Psoas muscle (tissue), 8 donors: Measurements from ENCODE around the gene ADGRL1. TPM values are rescaled to one million over a fixed set of nuclear protein-coding genes. Genes with fewer than 3 reads are reported as not detected.

Experiments used
- ATAC-seq, 4 donors: fragments of 200-7000 bp; cut with Tn5 transposase; one replicate each; pipeline ENCODE4 v1.9.1; 2020; ENCODE audit warnings: moderate library complexity in 3 of 4, mild to moderate bottlenecking in 2 of 4
- DNase-seq, 2 donors: peaks; one replicate each; pipeline ENCODE4 v3.0.0-alpha.2; 2020
- H3K27ac ChIP-seq: fragments of 200-600 bp; one replicate; pipeline ENCODE4 v1.8.0; 2022
- H3K27me3 ChIP-seq, 3 donors: fragments of 200-600 bp in 1 of 3; one replicate each; pipeline versions ENCODE4 v1.6.1 to v1.8.0; 2013 to 2022; ENCODE audit warnings: low read length in 2 of 3, mild to moderate bottlenecking in 2 of 3, moderate library complexity in 1 of 3; ENCODE audit not compliant: insufficient read depth in 3 of 3
- H3K36me3 ChIP-seq, 2 donors: fragments of 200-600 bp in 1 of 2; one replicate each; pipeline versions ENCODE4 v1.6.1 to v1.8.0; 2013 to 2022; ENCODE audit warnings: low read depth in 1 of 2, mild to moderate bottlenecking in 1 of 2, moderate library complexity in 1 of 2; ENCODE audit not compliant: insufficient read depth in 1 of 2
- H3K4me1 ChIP-seq: fragments of 200-600 bp; one replicate; pipeline ENCODE4 v1.8.0; 2022
- H3K4me3 ChIP-seq: fragments of 200-600 bp; one replicate; pipeline ENCODE4 v1.8.0; 2022; ENCODE audit warnings: mild to moderate bottlenecking
- H3K9me3 ChIP-seq: fragments of 200-600 bp; one replicate; pipeline ENCODE4 v1.8.0; 2022
- CTCF ChIP-seq: fragments of 200-600 bp; IDR thresholded peaks from one replicate; pipeline ENCODE4 v1.8.0; 2022; ENCODE audit warnings: antibody characterized with exemption
- WGBS, 3 donors: extraction: QIAGEN DNeasy Blood & Tissue Kit; methylation state at CpG; one replicate each; pipeline versions ENCODE4 v1.1.6 to v1.1.7; 2013; 5-methylcytosine and 5-hydroxymethylcytosine counted together
- intact Hi-C, 2 donors: fragments of 100-400 bp; cut with DNase I; formaldehyde crosslinking; loops; one replicate each; pipeline versions ENCODE4 v1.11.0 to v1.14.2; 2022
- polyA plus RNA-seq, 3 donors: library from polyadenylated mRNA; stranded (reverse); fragments of 200-250 nt; gene quantifications; one replicate each; pipeline ENCODE4 v1.2.3, GENCODE V29; 2013
- total RNA-seq, 4 donors: library from RNA; stranded (reverse); fragmentation: NEBNext Ultra II Directional in 2 of 4; extraction: Animal tissue kit (Norgen Biotek cat#: 25700) in 2 of 4; gene quantifications; one replicate each; pipeline versions ENCODE4 v1.2.1 to v1.2.4, GENCODE V29; 2021 to 2023
- donor health status: healthy with polysubstance abuse.
- donor health status: DM: no; HTN: no; CAD: no; lungs with moderate emphysema.
- donor health status: Bipolar disorder and iron deficiency.
- donor health status: healthy.
- donor health status: DM: yes; HTN: yes; CAD: no.
- donor health status: DM: no; HTN: no; CAD: no.
- donor health status: DM: no; HTN: no; CAD: no.
- donor health status: DM: yes; HTN: yes; CAD: no.

The ADGRL1 gene
- total and polyA plus RNA-seq, 7 donors, result 0.38 to 2.6 (median 1.7) TPM

- Histone ChIP-seq H3K27me3 (peaks cover 0 to 11% (median 0%) of the 10 kb centered on the region in 3 donors), H3K9me3 (no peaks in the 10 kb centered on the region), H3K4me3 (no peak overlapping the region), H3K27ac (no peak overlapping the region), H3K4me1 (no peaks in the 10 kb centered on the region), H3K36me3 (peaks cover 0 to 7% of the 10 kb centered on the region in 2 donors)
- intact Hi-C loops, result loop anchor here in 1 of 2 donors (10.0 kb wide), 1 partner anchor 326 kb away; no protein-coding TSS in a partner anchor
- DNase-seq (no peak), ATAC-seq (no peak)
- WGBS, 3 donors, result 28 to 40% (median 28%) methylated on average over 11 to 12 of the region's 12 CpGs
- no peak for TF ChIP-seq CTCF
Measured at GRCh38 chr19:14159059-14159458, 46.9 kb downstream of the ADGRL1 start.

- Histone ChIP-seq H3K27ac (no peak overlapping the region), H3K27me3 (peaks cover 0 to 11% (median 0%) of the 10 kb centered on the region in 3 donors), H3K4me1 (no peaks in the 10 kb centered on the region), H3K36me3 (peaks cover 0 to 7% of the 10 kb centered on the region in 2 donors), H3K9me3 (no peaks in the 10 kb centered on the region), H3K4me3 (no peak overlapping the region)
- ATAC-seq, result no peak
- WGBS, 3 donors, result 83 to 85% (median 84%) methylated on average over 16 of the region's 16 CpGs
- DNase-seq, result no peak
- TF ChIP-seq CTCF, result no peak
- intact Hi-C loops, result loop anchor here in 1 of 2 donors (10.0 kb wide), 1 partner anchor 326 kb away; no protein-coding TSS in a partner anchor
Measured at GRCh38 chr19:14158276-14159023, 47.5 kb downstream of the ADGRL1 start.

- intact Hi-C loops, result loop anchor here in 1 of 2 donors (10.0 kb wide), 1 partner anchor 328 kb away; no protein-coding TSS in a partner anchor
- H3K9me3 ChIP-seq, result no peaks in the 10 kb centered on the region
- 93 to 95% (median 93%) methylated on average over 23 to 26 of the region's 26 CpGs for WGBS, 3 donors
- no peak for TF ChIP-seq CTCF
- H3K36me3 ChIP-seq, result peaks cover 0 to 7% of the 10 kb centered on the region in 2 donors
- no peak for DNase-seq
- no peaks in the 10 kb centered on the region for H3K4me1 ChIP-seq
- no peak overlapping the region for H3K27ac ChIP-seq
- no peak for ATAC-seq
- H3K27me3 ChIP-seq, result peaks cover 0 to 7% (median 0%) of the 10 kb centered on the region in 3 donors
- H3K4me3 ChIP-seq, result no peak overlapping the region
Measured at GRCh38 chr19:14156971-14157717, 48.8 kb downstream of the ADGRL1 start.

- H3K4me3 ChIP-seq, result no peak overlapping the region
- intact Hi-C loops, result loop anchor here in 1 of 2 donors (10.0 kb wide), 1 partner anchor 329 kb away; no protein-coding TSS in a partner anchor
- no peaks in the 10 kb centered on the region for H3K27me3 ChIP-seq
- H3K9me3 ChIP-seq, result no peaks in the 10 kb centered on the region
- no peak for TF ChIP-seq CTCF
- peaks cover 0 to 7% of the 10 kb centered on the region in 2 donors for H3K36me3 ChIP-seq
- ATAC-seq, result no peak
- no peak for DNase-seq
- H3K4me1 ChIP-seq, result no peaks in the 10 kb centered on the region
- WGBS, 3 donors, result 95 to 98% (median 95%) methylated on average over 11 to 12 of the region's 12 CpGs
- no peak overlapping the region for H3K27ac ChIP-seq
Measured at GRCh38 chr19:14156122-14156521, 49.8 kb downstream of the ADGRL1 start.
